Thyroid gland (tissue), 4 donors: Measurements from ENCODE around the gene COPS9.

ENCODE experiments used
- POLR2A ChIP-seq, 2 donors: fragments of 450-650 bp; IDR thresholded peaks; one replicate each; pipeline ENCODE4 v1.6.1; 2017; ENCODE audit warnings: antibody characterized with exemption in 2 of 2, mild to moderate bottlenecking in 2 of 2, moderate library complexity in 1 of 2
- TF ChIP-seq, protein P1 (sequence below), 6 experiments: fragments of 200-600 bp in 3 of 6; fragments of 450-650 bp in 3 of 6; sonication (generic) in 3 of 6; IDR thresholded peaks; one replicate each; pipeline ENCODE4 v1.5.1; 2016 to 2019; ENCODE audit warnings: antibody characterized with exemption in 6 of 6, mild to moderate bottlenecking in 2 of 6, inconsistent platforms in 1 of 6, moderate library complexity in 1 of 6

DNA sequence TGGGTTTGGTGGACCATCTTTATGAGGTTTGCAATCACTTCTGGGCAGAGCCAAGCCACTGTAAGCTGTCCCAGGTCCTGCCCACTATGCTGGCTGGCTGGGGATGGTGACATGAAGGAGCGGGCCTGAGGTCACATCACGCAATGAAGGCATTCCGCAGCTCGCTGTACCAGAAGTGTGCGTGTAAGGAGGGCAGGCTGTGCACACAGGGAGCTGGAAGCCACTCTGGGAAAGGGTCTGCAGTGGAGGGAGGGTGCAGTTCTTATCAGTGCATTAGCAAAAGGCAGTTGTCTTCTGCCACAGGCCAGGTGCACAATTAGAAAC is 21.0 kb upstream of the COPS9 start:
- no peak for TF ChIP-seq POLR2A (IDR thresholded peaks at IDR 0.05)
- TF ChIP-seq, protein P1, sequence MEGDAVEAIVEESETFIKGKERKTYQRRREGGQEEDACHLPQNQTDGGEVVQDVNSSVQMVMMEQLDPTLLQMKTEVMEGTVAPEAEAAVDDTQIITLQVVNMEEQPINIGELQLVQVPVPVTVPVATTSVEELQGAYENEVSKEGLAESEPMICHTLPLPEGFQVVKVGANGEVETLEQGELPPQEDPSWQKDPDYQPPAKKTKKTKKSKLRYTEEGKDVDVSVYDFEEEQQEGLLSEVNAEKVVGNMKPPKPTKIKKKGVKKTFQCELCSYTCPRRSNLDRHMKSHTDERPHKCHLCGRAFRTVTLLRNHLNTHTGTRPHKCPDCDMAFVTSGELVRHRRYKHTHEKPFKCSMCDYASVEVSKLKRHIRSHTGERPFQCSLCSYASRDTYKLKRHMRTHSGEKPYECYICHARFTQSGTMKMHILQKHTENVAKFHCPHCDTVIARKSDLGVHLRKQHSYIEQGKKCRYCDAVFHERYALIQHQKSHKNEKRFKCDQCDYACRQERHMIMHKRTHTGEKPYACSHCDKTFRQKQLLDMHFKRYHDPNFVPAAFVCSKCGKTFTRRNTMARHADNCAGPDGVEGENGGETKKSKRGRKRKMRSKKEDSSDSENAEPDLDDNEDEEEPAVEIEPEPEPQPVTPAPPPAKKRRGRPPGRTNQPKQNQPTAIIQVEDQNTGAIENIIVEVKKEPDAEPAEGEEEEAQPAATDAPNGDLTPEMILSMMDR (IDR thresholded peaks at IDR 0.05), result no peak
